Prostate gland (tissue), 2 donors: ENCODE results near the gene RBM3. TPM values are rescaled to one million over a fixed set of nuclear protein-coding genes. Genes with fewer than 3 reads are reported as not detected.
"Not testable (repeated sequence)": the region's sequence is repeated elsewhere in the genome, so short reads cannot be mapped to it uniquely, and the experiment has no call there.

Experiments
- DNase-seq: peaks from one replicate; pipeline ENCODE4 v3.0.0-alpha.2; 2019; ENCODE audit warnings: low spot score
- H3K27ac ChIP-seq, 2 donors: fragments of 200-600 bp; sonication (generic); 2 replicates each; pipeline ENCODE4 v1.5.1; 2017 to 2019
- H3K27me3 ChIP-seq: fragments of 200-600 bp; sonication (generic); replicated peaks from 2 replicates; pipeline ENCODE4 v1.5.1; 2019; ENCODE audit not compliant: insufficient read depth
- H3K36me3 ChIP-seq, 2 donors: fragments of 200-600 bp; sonication (generic); 1 replicate in 1 of 2; 2 replicates in 1 of 2; pipeline versions ENCODE4 v1.5.1 to v1.8.1; 2017 to 2019
- H3K4me1 ChIP-seq: fragments of 200-600 bp; sonication (generic); replicated peaks from 2 replicates; pipeline ENCODE4 v1.5.1; 2019
- H3K4me3 ChIP-seq, 2 donors: fragments of 200-600 bp; sonication (generic); 2 replicates each; pipeline ENCODE4 v1.5.1; 2017 to 2019
- H3K9me3 ChIP-seq: fragments of 200-600 bp; sonication (generic); 2 replicates; pipeline ENCODE4 v1.5.1; 2017
- CTCF ChIP-seq, 4 experiments: fragments of 200-600 bp in 2 of 4; fragments of 450-650 bp in 2 of 4; sonication (generic) in 2 of 4; IDR thresholded peaks; 1 replicate in 3 of 4; 2 replicates in 1 of 4; pipeline ENCODE4 v1.5.1; 2016 to 2019; ENCODE audit warnings: antibody characterized with exemption in 4 of 4, mild to moderate bottlenecking in 2 of 4, moderate library complexity in 2 of 4
- POLR2A ChIP-seq: fragments of 450-650 bp; IDR thresholded peaks from one replicate; pipeline ENCODE4 v1.6.1; 2016; ENCODE audit warnings: antibody characterized with exemption, mild to moderate bottlenecking
- POLR2AphosphoS5 ChIP-seq: sonication (generic); formaldehyde crosslinking; IDR thresholded peaks from one replicate; pipeline ENCODE4 v1.6.1; 2017; ENCODE audit warnings: antibody characterized with exemption
- WGBS: methylation state at CpG from one replicate; pipeline ENCODE4 v1.1.5; 2018; 5-methylcytosine and 5-hydroxymethylcytosine counted together
- intact Hi-C: fragments of 100-400 bp; cut with DNase I; formaldehyde crosslinking; loops from one replicate; pipeline ENCODE4 v1.14.2; 2022
- total RNA-seq, 2 donors: library from RNA; depleted of rRNA; stranded (reverse); fragments of >200 nt; gene quantifications; one replicate each; pipeline ENCODE4 v1.1.0, GENCODE V29; 2016

The RBM3 gene
- total RNA-seq, 2 donors from 2014 or later: 155 to 169 TPM

- no peaks in the 10 kb centered on the region for H3K27me3 ChIP-seq
- no peaks in the 10 kb centered on the region for H3K4me1 ChIP-seq
- 76% methylated on average over 10 of the region's 10 CpGs for WGBS
- intact Hi-C loops: no loop called here
- no peaks in the 10 kb centered on the region for H3K36me3 ChIP-seq
- no peaks in the 10 kb centered on the region for H3K9me3 ChIP-seq
- H3K27ac ChIP-seq: no peak overlapping the region
- no peak for TF ChIP-seq POLR2A
- TF ChIP-seq POLR2AphosphoS5: no peak
- TF ChIP-seq CTCF (IDR thresholded peaks at IDR 0.05): no peak
- no peak for DNase-seq
- H3K4me3 ChIP-seq: no peak overlapping the region
These were observed 33.0 kb upstream of the RBM3 start for GRCh38 chrX:48541140-48541814.

GRCh38 chrX:48548871-48549270, 25.4 kb upstream of the RBM3 start:
- H3K27me3 ChIP-seq: no peaks in the 10 kb centered on the region
- WGBS: 100% methylated on average over 2 of the region's 3 CpGs
- H3K36me3 ChIP-seq: no peaks in the 10 kb centered on the region
- H3K27ac ChIP-seq: no peak overlapping the region
- H3K4me1 ChIP-seq: no peaks in the 10 kb centered on the region
- no peaks in the 10 kb centered on the region for H3K9me3 ChIP-seq
- TF ChIP-seq POLR2AphosphoS5 (no peak), CTCF (IDR thresholded peaks at IDR 0.05) (no peak)
- H3K4me3 ChIP-seq: no peak overlapping the region
- intact Hi-C loops: no loop called here
- no peak for DNase-seq

GRCh38 chrX:48555731-48556325, 18.5 kb upstream of the RBM3 start:
- 73% methylated on average over 9 of the region's 9 CpGs for WGBS
- H3K9me3 ChIP-seq, H3K27ac ChIP-seq, H3K4me1 ChIP-seq, DNase-seq, intact Hi-C loops, H3K4me3 ChIP-seq, H3K27me3 ChIP-seq, H3K36me3 ChIP-seq: not testable (repeated sequence)

- no peaks in the 10 kb centered on the region for H3K36me3 ChIP-seq
- no peak overlapping the region for H3K27ac ChIP-seq
- WGBS: 78% methylated on average over 4 of the region's 4 CpGs
- no peaks in the 10 kb centered on the region for H3K4me1 ChIP-seq
- TF ChIP-seq CTCF (IDR thresholded peaks at IDR 0.05): no peak
- TF ChIP-seq POLR2AphosphoS5: no peak
- TF ChIP-seq POLR2A: no peak
- no peaks in the 10 kb centered on the region for H3K9me3 ChIP-seq
- intact Hi-C loops: no loop called here
- H3K27me3 ChIP-seq: no peaks in the 10 kb centered on the region
- H3K4me3 ChIP-seq: no peak overlapping the region
- no peak for DNase-seq
These were observed 16.0 kb upstream of the RBM3 start for GRCh38 chrX:48558271-48558670.

- TF ChIP-seq CTCF (IDR thresholded peaks at IDR 0.05) (no peak), POLR2AphosphoS5 (no peak), POLR2A (no peak)
- no peaks in the 10 kb centered on the region for H3K9me3 ChIP-seq
- H3K4me3 ChIP-seq: no peak overlapping the region
- H3K4me1 ChIP-seq: no peaks in the 10 kb centered on the region
- H3K27ac ChIP-seq: no peak overlapping the region
- H3K36me3 ChIP-seq: no peaks in the 10 kb centered on the region
- 93% methylated on average over 6 of the region's 24 CpGs for WGBS
- intact Hi-C loops: no loop called here
- no peak for DNase-seq
- no peaks in the 10 kb centered on the region for H3K27me3 ChIP-seq
These were observed 14.6 kb upstream of the RBM3 start for GRCh38 chrX:48559636-48560035.
